GM12892 (cell line): ENCODE measurements around the gene PVALEF.

Source experiments
- POLR2A ChIP-seq: IDR thresholded peaks from 2 replicates; pipeline ENCODE4 v1.6.1; 2011; ENCODE audit warnings: low read depth, low read length, control low read depth
- POLR2AphosphoS5 ChIP-seq: IDR thresholded peaks from 2 replicates; pipeline ENCODE4 v1.6.1; 2011; ENCODE audit warnings: low read depth, low read length, control low read depth
- TAF1 ChIP-seq: IDR thresholded peaks from 2 replicates; pipeline ENCODE4 v1.6.1; 2011; ENCODE audit warnings: low read depth, mild to moderate bottlenecking, control low read depth, low read length, borderline replicate concordance

GRCh38 chr17:81204578-81204977, 39.3 kb downstream of the PVALEF start:
- TF ChIP-seq TAF1 (no peak), POLR2AphosphoS5 (no peak), POLR2A (no peak)
